ENCODE results near the gene CAMTA1.

Gene CAMTA1

DNA sequence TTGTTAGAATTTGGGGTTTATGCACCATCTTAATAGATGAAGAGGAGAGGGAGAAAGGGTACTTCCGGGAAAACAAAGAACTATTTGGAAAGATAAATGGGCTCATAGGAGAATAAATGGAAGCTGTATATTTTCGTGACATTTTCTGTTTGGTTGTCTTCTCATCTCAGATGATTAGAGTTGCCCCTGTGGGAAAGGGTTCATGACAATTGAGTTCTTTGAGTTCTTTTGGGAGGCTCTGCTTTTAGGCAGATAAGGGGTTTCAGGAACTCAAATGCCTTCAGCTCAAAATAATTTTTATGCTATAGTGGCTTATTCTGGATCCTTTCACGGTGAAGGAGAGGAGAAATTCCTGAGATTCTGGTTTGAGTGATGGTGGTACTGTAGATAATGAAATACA is 63.6 kb downstream of the CAMTA1 start:
- no peaks in the 10 kb centered on the region for H3K9me3 ChIP-seq (ENCODE audit: control insufficient read depth, insufficient read depth, low read depth, low read length)
- CTCF ChIA-PET, result interaction anchor here (0.6 kb wide), 1 partner anchor 42 kb away, joined by 3 read pairs; no protein-coding TSS in a partner anchor
- POLR2A ChIA-PET, result no interaction called here
- TF ChIP-seq ZNF501 (tag by site-specific recombination; IDR thresholded peaks at IDR 0.05), result no peak
- TF ChIP-seq ZNF350 (tag by site-specific recombination; IDR thresholded peaks at IDR 0.05), result no peak
- TF ChIP-seq, protein P1, sequence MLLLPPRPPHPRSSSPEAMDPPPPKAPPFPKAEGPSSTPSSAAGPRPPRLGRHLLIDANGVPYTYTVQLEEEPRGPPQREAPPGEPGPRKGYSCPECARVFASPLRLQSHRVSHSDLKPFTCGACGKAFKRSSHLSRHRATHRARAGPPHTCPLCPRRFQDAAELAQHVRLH (tag by site-specific recombination; IDR thresholded peaks at IDR 0.05), result no peak
- no peak for TF ChIP-seq ZNF529 (tag by site-specific recombination; IDR thresholded peaks at IDR 0.05; ENCODE audit: insufficient replicate concordance)
- TF ChIP-seq, protein P2, sequence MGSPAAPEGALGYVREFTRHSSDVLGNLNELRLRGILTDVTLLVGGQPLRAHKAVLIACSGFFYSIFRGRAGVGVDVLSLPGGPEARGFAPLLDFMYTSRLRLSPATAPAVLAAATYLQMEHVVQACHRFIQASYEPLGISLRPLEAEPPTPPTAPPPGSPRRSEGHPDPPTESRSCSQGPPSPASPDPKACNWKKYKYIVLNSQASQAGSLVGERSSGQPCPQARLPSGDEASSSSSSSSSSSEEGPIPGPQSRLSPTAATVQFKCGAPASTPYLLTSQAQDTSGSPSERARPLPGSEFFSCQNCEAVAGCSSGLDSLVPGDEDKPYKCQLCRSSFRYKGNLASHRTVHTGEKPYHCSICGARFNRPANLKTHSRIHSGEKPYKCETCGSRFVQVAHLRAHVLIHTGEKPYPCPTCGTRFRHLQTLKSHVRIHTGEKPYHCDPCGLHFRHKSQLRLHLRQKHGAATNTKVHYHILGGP (tag by site-specific recombination; IDR thresholded peaks at IDR 0.05), result no peak
- TF ChIP-seq ZNF423 (tag by site-specific recombination; IDR thresholded peaks at IDR 0.05), result no peak
- H3K27ac ChIP-seq (ENCODE audit: extremely low read depth, low read depth, low read length), result no peak overlapping the region
- no peak overlapping the region for H3K4me3 ChIP-seq (ENCODE audit: low read depth, low read length)
- H3K36me3 ChIP-seq (ENCODE audit: control insufficient read depth in 2 of 2, insufficient read depth in 1 of 2, low read length in 2 of 2), result peaks cover 0 to 26% of the 10 kb centered on the region in 2 experiments; a peak in 2 of 3 replicates
- no peaks in the 10 kb centered on the region for H3K4me1 ChIP-seq (ENCODE audit: control insufficient read depth, insufficient read depth, low read length)

DNA sequence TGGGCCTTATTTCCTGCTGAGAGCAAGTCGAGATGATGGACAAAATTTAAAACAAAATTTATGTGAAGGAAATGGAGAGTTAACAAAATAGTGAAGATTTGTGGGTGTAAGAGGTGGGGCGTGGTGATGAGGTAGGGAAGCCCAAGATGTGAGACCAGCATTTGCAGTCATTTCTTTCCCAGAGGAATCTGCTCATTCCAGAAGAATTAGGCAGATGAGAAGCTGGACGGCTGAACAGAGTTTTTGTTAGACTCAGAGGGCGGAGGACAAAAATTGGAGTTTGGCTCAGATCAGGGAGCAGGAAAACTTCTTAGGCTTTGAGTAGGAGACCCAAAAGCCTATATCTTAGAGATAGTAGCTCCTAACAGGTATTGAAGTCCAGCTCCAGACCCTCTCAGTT is 65.3 kb downstream of the CAMTA1 start:
- no peaks in the 10 kb centered on the region for H3K4me1 ChIP-seq (ENCODE audit: control insufficient read depth, insufficient read depth, low read length)
- POLR2A ChIA-PET, result no interaction called here
- no peaks in the 10 kb centered on the region for H3K9me3 ChIP-seq (ENCODE audit: control insufficient read depth, insufficient read depth, low read depth, low read length)
- H3K4me3 ChIP-seq (ENCODE audit: low read depth, low read length), result no peak overlapping the region
- CTCF ChIA-PET, result no interaction called here
- H3K27ac ChIP-seq (ENCODE audit: extremely low read depth, low read depth, low read length), result no peak overlapping the region
- TF ChIP-seq BCL11B (tag by site-specific recombination; IDR thresholded peaks at IDR 0.05; ENCODE audit: low read depth) (no peak), ZNF548 (tag by site-specific recombination; IDR thresholded peaks at IDR 0.05) (no peak), ZBTB48 (tag by site-specific recombination; IDR thresholded peaks at IDR 0.05) (no peak), ZNF654 (tag by site-specific recombination; IDR thresholded peaks at IDR 0.05; ENCODE audit: low read depth) (no peak), ZNF184 (tag by site-specific recombination; IDR thresholded peaks at IDR 0.05) (no peak), ZBTB7A (tag by site-specific recombination; IDR thresholded peaks at IDR 0.05; ENCODE audit: low read depth) (no peak)
- TF ChIP-seq, protein P3, sequence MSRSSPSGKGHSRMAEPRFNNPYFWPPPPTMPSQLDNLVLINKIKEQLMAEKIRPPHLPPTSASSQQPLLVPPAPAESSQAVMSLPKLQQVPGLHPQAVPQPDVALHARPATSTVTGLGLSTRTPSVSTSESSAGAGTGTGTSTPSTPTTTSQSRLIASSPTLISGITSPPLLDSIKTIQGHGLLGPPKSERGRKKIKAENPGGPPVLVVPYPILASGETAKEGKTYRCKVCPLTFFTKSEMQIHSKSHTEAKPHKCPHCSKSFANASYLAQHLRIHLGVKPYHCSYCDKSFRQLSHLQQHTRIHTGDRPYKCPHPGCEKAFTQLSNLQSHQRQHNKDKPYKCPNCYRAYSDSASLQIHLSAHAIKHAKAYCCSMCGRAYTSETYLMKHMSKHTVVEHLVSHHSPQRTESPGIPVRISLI (tag by site-specific recombination; IDR thresholded peaks at IDR 0.05), result no peak
- H3K36me3 ChIP-seq (ENCODE audit: control insufficient read depth in 2 of 2, insufficient read depth in 1 of 2, low read length in 2 of 2), result peaks cover 5 to 22% of the 10 kb centered on the region in 2 experiments; a peak in 2 of 3 replicates

DNA sequence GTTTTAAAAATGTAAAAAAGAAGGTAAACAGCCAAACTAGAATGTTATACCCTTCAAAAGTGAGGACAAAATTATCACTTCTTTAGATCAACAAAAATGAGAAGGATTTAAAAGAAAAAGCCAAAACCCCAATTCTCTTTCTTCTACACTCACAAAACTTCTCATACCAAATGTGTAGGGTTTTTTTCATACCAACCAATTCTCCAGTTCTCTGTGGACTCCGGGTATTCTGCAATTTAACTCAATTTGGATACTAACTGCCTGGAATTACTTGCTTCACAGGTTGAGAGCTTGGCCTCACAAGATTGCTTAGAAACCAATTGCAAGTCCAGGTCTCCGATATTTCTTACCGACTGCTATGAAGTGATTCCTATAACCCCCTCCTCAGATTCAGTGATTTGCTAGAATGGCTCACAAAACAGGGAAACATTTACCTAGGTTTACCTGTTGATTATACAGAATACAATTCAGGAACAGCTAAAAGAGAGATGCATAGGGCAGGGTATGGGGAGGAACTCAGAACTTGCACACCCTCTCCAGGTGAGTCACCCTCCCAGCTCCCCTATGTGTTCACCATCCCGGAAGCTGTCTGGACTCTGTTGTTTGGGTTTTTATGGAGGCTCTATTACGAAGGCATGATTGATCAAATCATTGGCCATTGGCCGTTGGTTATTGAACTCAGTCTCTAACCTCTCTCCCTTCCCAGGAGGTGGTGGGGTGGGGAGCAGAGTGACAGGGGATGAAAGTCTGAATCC is 67.1 kb downstream of the CAMTA1 start:
- POLR2A ChIA-PET, result no interaction called here
- TF ChIP-seq, protein P4, sequence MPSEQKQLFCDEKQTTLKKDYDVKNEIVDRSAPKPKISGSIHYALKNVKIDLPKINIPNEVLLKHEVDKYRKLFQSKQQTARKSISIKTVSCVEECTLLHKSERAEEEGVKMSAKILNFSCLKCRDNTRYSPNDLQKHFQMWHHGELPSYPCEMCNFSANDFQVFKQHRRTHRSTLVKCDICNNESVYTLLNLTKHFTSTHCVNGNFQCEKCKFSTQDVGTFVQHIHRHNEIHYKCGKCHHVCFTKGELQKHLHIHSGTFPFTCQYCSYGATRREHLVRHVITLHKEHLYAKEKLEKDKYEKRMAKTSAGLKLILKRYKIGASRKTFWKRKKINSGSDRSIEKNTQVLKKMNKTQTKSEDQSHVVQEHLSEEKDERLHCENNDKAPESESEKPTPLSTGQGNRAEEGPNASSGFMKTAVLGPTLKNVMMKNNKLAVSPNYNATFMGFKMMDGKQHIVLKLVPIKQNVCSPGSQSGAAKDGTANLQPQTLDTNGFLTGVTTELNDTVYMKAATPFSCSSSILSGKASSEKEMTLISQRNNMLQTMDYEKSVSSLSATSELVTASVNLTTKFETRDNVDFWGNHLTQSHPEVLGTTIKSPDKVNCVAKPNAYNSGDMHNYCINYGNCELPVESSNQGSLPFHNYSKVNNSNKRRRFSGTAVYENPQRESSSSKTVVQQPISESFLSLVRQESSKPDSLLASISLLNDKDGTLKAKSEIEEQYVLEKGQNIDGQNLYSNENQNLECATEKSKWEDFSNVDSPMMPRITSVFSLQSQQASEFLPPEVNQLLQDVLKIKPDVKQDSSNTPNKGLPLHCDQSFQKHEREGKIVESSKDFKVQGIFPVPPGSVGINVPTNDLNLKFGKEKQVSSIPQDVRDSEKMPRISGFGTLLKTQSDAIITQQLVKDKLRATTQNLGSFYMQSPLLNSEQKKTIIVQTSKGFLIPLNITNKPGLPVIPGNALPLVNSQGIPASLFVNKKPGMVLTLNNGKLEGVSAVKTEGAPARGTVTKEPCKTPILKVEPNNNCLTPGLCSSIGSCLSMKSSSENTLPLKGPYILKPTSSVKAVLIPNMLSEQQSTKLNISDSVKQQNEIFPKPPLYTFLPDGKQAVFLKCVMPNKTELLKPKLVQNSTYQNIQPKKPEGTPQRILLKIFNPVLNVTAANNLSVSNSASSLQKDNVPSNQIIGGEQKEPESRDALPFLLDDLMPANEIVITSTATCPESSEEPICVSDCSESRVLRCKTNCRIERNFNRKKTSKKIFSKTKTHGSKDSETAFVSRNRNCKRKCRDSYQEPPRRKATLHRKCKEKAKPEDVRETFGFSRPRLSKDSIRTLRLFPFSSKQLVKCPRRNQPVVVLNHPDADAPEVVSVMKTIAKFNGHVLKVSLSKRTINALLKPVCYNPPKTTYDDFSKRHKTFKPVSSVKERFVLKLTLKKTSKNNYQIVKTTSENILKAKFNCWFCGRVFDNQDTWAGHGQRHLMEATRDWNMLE (tag by site-specific recombination; conservative IDR thresholded peaks at IDR 0.05; ENCODE audit: low read depth), result no peak
- TF ChIP-seq, protein P5, sequence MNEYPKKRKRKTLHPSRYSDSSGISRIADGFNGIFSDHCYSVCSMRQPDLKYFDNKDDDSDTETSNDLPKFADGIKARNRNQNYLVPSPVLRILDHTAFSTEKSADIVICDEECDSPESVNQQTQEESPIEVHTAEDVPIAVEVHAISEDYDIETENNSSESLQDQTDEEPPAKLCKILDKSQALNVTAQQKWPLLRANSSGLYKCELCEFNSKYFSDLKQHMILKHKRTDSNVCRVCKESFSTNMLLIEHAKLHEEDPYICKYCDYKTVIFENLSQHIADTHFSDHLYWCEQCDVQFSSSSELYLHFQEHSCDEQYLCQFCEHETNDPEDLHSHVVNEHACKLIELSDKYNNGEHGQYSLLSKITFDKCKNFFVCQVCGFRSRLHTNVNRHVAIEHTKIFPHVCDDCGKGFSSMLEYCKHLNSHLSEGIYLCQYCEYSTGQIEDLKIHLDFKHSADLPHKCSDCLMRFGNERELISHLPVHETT (tag by site-specific recombination; IDR thresholded peaks at IDR 0.05), result no peak
- TF ChIP-seq, protein P6, sequence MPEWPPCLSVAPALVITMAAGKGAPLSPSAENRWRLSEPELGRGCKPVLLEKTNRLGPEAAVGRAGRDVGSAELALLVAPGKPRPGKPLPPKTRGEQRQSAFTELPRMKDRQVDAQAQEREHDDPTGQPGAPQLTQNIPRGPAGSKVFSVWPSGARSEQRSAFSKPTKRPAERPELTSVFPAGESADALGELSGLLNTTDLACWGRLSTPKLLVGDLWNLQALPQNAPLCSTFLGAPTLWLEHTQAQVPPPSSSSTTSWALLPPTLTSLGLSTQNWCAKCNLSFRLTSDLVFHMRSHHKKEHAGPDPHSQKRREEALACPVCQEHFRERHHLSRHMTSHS (tag by site-specific recombination; IDR thresholded peaks at IDR 0.05), result no peak
- TF ChIP-seq ZNF24 (tag by site-specific recombination; IDR thresholded peaks at IDR 0.05), result no peak
- no peak for TF ChIP-seq ZNF76 (tag by site-specific recombination; IDR thresholded peaks at IDR 0.05; ENCODE audit: borderline replicate concordance, low read depth)

More for the DNA sequence above, 67.1 kb downstream of the CAMTA1 start:
- Histone ChIP-seq H3K36me3 (ENCODE audit: control insufficient read depth in 2 of 2, insufficient read depth in 1 of 2, low read length in 2 of 2) (peaks cover 5 to 25% of the 10 kb centered on the region in 2 experiments; a peak in 2 of 3 replicates), H3K9me3 (ENCODE audit: control insufficient read depth, insufficient read depth, low read depth, low read length) (no peaks in the 10 kb centered on the region), H3K4me3 (ENCODE audit: low read depth, low read length) (no peak overlapping the region), H3K27ac (ENCODE audit: extremely low read depth, low read depth, low read length) (no peak overlapping the region), H3K4me1 (ENCODE audit: control insufficient read depth, insufficient read depth, low read length) (no peaks in the 10 kb centered on the region)
- CTCF ChIA-PET, result no interaction called here

All from HEK293 (cell line).